ENCODE data around the gene ISOC2.
"Not testable (repeated sequence)": the region's sequence is repeated elsewhere in the genome, so short reads cannot be mapped to it uniquely, and the experiment has no call there.

Gene ISOC2

GRCh38 chr19:55407800-55408532 lies 53.5 kb downstream of the ISOC2 start:
- DNase-seq (ENCODE audit: low read depth), result peak; percentile 99
- TF ChIP-seq, protein P1, sequence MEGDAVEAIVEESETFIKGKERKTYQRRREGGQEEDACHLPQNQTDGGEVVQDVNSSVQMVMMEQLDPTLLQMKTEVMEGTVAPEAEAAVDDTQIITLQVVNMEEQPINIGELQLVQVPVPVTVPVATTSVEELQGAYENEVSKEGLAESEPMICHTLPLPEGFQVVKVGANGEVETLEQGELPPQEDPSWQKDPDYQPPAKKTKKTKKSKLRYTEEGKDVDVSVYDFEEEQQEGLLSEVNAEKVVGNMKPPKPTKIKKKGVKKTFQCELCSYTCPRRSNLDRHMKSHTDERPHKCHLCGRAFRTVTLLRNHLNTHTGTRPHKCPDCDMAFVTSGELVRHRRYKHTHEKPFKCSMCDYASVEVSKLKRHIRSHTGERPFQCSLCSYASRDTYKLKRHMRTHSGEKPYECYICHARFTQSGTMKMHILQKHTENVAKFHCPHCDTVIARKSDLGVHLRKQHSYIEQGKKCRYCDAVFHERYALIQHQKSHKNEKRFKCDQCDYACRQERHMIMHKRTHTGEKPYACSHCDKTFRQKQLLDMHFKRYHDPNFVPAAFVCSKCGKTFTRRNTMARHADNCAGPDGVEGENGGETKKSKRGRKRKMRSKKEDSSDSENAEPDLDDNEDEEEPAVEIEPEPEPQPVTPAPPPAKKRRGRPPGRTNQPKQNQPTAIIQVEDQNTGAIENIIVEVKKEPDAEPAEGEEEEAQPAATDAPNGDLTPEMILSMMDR (conservative IDR thresholded peaks at IDR 0.05; ENCODE audit: low read length), result no peak
- H3K4me3 ChIP-seq (ENCODE audit: low read length), result peak overlapping the region; percentile 79

DNA sequence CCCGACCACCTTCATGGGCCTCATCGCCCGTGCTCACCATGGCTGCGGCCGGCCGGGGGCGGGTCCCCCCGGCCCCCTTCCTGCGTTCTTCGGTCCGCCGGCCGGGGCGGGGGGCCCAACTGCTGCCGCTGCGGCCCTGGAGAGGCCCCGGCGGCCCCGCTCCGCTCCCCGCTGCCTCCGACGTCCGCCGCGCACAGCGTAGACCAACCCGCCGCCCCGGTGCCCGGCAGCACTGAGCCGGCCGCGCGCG lies 54.0 kb downstream of the ISOC2 start, which contains the start of gene UBE2S:
TSS of gene UBE2S (minus strand) at position 239 of the 250 bp plus-strand sequence. CDS start at position 40, 199 bp downstream.
- not testable (repeated sequence) for DNase-seq (ENCODE audit: low read depth)
- peak within 1 kb of the TSS; percentile 79 for H3K4me3 ChIP-seq (ENCODE audit: low read length)

DNA sequence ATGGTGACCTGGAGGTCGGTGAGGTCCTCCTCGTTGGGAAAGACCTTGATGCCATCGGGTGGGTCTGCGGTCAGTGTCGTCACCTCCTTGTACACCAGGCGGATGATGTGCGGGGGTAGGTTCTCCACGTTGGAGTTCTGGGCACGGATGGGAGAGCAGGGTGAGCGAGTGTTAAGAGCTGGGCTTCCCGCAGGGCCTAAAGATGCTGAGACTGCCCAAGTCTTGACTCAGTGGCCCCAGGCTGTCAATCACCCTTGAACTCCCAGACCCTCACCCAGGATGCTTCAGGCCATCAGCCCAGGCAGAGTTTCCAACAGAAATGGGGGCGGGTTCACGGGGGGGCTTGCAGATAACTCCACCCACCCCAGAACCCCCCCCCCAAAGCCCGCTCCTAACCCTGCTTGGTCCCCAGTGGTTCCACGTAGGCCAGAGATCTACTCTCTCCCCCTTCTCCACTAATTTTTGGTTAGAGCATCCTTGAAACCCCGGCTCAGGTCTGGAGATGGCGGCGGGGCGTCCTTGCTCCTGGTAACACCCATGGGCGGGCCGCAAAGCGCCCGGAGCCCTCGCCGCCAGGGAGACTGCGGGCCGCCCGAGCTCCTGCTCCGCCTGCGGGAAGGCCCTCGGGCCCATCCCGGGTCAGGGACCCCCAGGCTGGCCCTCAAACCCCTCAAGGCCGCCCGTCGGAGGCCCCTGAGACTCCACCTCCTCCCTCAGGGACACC lies 54.5 kb downstream of the ISOC2 start:
- peak; percentile 34 for DNase-seq (ENCODE audit: low read depth)
- H3K4me3 ChIP-seq (ENCODE audit: low read length), result peak overlapping the region; percentile 79
- TF ChIP-seq, protein P1 (conservative IDR thresholded peaks at IDR 0.05; ENCODE audit: low read length), result no peak

GRCh38 chr19:55406091-55406825 lies 55.2 kb downstream of the ISOC2 start:
- TF ChIP-seq, protein P1 (conservative IDR thresholded peaks at IDR 0.05; ENCODE audit: low read length), result no peak

GRCh38 chr19:55405638-55406037 lies 55.8 kb downstream of the ISOC2 start:
- TF ChIP-seq, protein P1 (conservative IDR thresholded peaks at IDR 0.05; ENCODE audit: low read length), result no peak

More at GRCh38 chr19:55406091-55406825, 55.2 kb downstream of the ISOC2 start:
- peak overlapping the region; percentile 79 for H3K4me3 ChIP-seq (ENCODE audit: low read length)
- DNase-seq (ENCODE audit: low read depth), result no peak

More at GRCh38 chr19:55405638-55406037, 55.8 kb downstream of the ISOC2 start:
- H3K4me3 ChIP-seq (ENCODE audit: low read length), result peak overlapping the region; percentile 79
- no peak for DNase-seq (ENCODE audit: low read depth)

All from AG10803 (cell line).